Chondrocyte (in vitro differentiated cells): ENCODE data around the gene RAD1. TPM values are rescaled to one million over a fixed set of nuclear protein-coding genes. Genes with fewer than 3 reads are reported as not detected.

Experiments
- DNase-seq: peaks from one replicate; pipeline ENCODE4 v3.0.0; 2021; ENCODE audit warnings: mixed read lengths, low spot score
- H3K27ac Mint-ChIP-seq: one replicate; pipeline ENCODE4 v1.8.0; 2021; ENCODE audit warnings: mild to moderate bottlenecking, moderate library complexity, mixed read lengths; ENCODE audit not compliant: unreplicated experiment
- H3K27me3 Mint-ChIP-seq: 2 replicates; pipeline ENCODE4 v1.8.0; 2021; ENCODE audit warnings: low read depth, mixed read lengths
- H3K36me3 Mint-ChIP-seq: 2 replicates; pipeline ENCODE4 v1.8.0; 2021; ENCODE audit warnings: low read depth, mixed read lengths
- H3K4me1 Mint-ChIP-seq: 2 replicates; pipeline ENCODE4 v1.8.0; 2021; ENCODE audit warnings: low read depth, mild to moderate bottlenecking, mixed read lengths
- H3K4me3 Mint-ChIP-seq: one replicate; pipeline ENCODE4 v1.8.0; 2021; ENCODE audit warnings: mild to moderate bottlenecking, moderate library complexity, mixed read lengths; ENCODE audit not compliant: unreplicated experiment
- H3K9me3 Mint-ChIP-seq: 2 replicates; pipeline ENCODE4 v1.8.0; 2021; ENCODE audit warnings: low read depth, mixed read lengths
- total RNA-seq: library from RNA; stranded (reverse); gene quantifications from 3 replicates; pipeline ENCODE4 v1.2.1, GENCODE V29; 2021
- TF ChIP-seq, protein P1 (sequence below): fragments of 200-600 bp; sonication (generic); IDR thresholded peaks from 2 replicates; pipeline ENCODE4 v1.5.0; 2021; ENCODE audit warnings: antibody characterized with exemption, mild to moderate bottlenecking, moderate library complexity

RAD1 gene
- total RNA-seq, 1 donor from 2014 or later, result 20.5 TPM

GRCh38 chr5:34859253-34859652 is 56.1 kb downstream of the RAD1 start:
- TF ChIP-seq, protein P1, sequence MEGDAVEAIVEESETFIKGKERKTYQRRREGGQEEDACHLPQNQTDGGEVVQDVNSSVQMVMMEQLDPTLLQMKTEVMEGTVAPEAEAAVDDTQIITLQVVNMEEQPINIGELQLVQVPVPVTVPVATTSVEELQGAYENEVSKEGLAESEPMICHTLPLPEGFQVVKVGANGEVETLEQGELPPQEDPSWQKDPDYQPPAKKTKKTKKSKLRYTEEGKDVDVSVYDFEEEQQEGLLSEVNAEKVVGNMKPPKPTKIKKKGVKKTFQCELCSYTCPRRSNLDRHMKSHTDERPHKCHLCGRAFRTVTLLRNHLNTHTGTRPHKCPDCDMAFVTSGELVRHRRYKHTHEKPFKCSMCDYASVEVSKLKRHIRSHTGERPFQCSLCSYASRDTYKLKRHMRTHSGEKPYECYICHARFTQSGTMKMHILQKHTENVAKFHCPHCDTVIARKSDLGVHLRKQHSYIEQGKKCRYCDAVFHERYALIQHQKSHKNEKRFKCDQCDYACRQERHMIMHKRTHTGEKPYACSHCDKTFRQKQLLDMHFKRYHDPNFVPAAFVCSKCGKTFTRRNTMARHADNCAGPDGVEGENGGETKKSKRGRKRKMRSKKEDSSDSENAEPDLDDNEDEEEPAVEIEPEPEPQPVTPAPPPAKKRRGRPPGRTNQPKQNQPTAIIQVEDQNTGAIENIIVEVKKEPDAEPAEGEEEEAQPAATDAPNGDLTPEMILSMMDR, result no peak
- no peak overlapping the region for H3K4me3 Mint-ChIP-seq
- no peaks in the 10 kb centered on the region for H3K9me3 Mint-ChIP-seq
- no peak overlapping the region for H3K27ac Mint-ChIP-seq
- H3K36me3 Mint-ChIP-seq, result peaks cover 1% of the 10 kb centered on the region
- peaks cover 10% of the 10 kb centered on the region for H3K4me1 Mint-ChIP-seq
- no peaks in the 10 kb centered on the region for H3K27me3 Mint-ChIP-seq
- DNase-seq, result no peak

GRCh38 chr5:34858790-34859189 is 56.5 kb downstream of the RAD1 start:
- DNase-seq, result no peak
- H3K4me1 Mint-ChIP-seq, result peaks cover 10% of the 10 kb centered on the region
- TF ChIP-seq, protein P1, result no peak
- no peaks in the 10 kb centered on the region for H3K9me3 Mint-ChIP-seq
- H3K27me3 Mint-ChIP-seq, result no peaks in the 10 kb centered on the region
- peaks cover 1% of the 10 kb centered on the region for H3K36me3 Mint-ChIP-seq
- no peak overlapping the region for H3K27ac Mint-ChIP-seq
- no peak overlapping the region for H3K4me3 Mint-ChIP-seq

DNA sequence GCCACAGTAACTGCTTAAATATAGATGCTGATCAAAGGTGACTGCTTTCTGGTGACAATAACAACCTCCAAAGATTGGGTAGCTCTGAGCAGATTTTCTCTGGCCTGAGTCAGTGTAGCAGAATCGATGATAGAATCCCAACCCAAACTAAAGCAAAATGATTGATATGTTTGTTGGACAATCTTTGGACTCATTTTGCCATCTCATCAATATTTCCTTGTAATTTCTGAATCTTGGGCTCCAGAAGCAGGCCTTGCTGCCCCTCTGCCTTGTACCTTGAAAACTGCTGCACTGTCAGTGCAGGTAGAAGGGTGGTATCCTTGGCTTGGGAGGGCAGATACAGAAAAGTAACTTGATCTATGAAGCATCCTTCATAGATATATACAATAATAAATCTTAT is 57.4 kb downstream of the RAD1 start:
- Mint-ChIP-seq H3K27me3 (no peaks in the 10 kb centered on the region), H3K9me3 (no peaks in the 10 kb centered on the region), H3K4me1 (peaks cover 7% of the 10 kb centered on the region), H3K36me3 (peaks cover 1% of the 10 kb centered on the region), H3K27ac (no peak overlapping the region), H3K4me3 (no peak overlapping the region)
- TF ChIP-seq, protein P1, result no peak
- DNase-seq, result no peak

DNA sequence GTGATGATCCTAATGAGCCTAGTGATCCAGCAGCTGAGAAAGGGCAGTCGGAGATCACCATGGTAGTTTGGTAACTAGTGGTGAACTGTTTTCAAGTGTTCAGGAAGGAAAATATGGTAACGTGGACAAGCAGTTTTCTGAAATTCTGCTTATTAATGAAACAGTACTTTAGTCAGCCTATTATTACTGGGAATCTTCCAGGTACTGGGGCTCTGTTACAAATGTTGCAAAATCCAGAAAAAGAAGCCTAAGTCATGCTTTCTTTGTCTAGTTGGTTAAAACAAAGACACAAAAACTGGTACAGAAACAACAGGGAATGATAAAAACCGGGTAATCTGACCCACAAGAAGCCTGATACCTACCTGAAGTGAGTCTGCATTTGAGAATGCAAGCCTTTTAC is 58.1 kb downstream of the RAD1 start:
- H3K36me3 Mint-ChIP-seq, result peaks cover 1% of the 10 kb centered on the region
- TF ChIP-seq, protein P1, result no peak
- no peak for DNase-seq
- no peaks in the 10 kb centered on the region for H3K9me3 Mint-ChIP-seq
- no peak overlapping the region for H3K4me3 Mint-ChIP-seq
- H3K4me1 Mint-ChIP-seq, result peaks cover 7% of the 10 kb centered on the region
- no peak overlapping the region for H3K27ac Mint-ChIP-seq
- no peaks in the 10 kb centered on the region for H3K27me3 Mint-ChIP-seq

Other genes starting within 250 kb of the RAD1 start
- 1.0 TPM in 1 of 3 replicates, not detected in the others for gene TTC23L, start 76.3 kb downstream of the RAD1 start, total RNA-seq
- gene BRIX1, start 207 bp upstream of the RAD1 start, total RNA-seq, result 14.7 to 24.1 TPM (median 15.7 TPM) in 3 replicates
- gene DNAJC21, start 14.1 kb upstream of the RAD1 start, total RNA-seq, result 37.3 to 45.4 TPM (median 39.3 TPM) in 3 replicates
- gene AGXT2, start 132.4 kb upstream of the RAD1 start, total RNA-seq, result not detected in 3 replicates